Tibial nerve (tissue), 4 donors: ENCODE measurements around the gene ARL2.

Experiments used
- EP300 ChIP-seq, 2 donors: sonication (generic); formaldehyde crosslinking; IDR thresholded peaks; one replicate each; pipeline ENCODE4 v1.6.1; 2017; ENCODE audit warnings: antibody characterized with exemption in 2 of 2, mild to moderate bottlenecking in 1 of 2
- TF ChIP-seq, protein P1 (sequence below), 5 experiments: fragments of 200-600 bp in 3 of 5; fragments of 450-650 bp in 2 of 5; sonication (generic) in 3 of 5; IDR thresholded peaks; one replicate each; pipeline ENCODE4 v1.5.1; 2016 to 2019; ENCODE audit warnings: antibody characterized with exemption in 5 of 5, mild to moderate bottlenecking in 3 of 5, moderate library complexity in 2 of 5

DNA sequence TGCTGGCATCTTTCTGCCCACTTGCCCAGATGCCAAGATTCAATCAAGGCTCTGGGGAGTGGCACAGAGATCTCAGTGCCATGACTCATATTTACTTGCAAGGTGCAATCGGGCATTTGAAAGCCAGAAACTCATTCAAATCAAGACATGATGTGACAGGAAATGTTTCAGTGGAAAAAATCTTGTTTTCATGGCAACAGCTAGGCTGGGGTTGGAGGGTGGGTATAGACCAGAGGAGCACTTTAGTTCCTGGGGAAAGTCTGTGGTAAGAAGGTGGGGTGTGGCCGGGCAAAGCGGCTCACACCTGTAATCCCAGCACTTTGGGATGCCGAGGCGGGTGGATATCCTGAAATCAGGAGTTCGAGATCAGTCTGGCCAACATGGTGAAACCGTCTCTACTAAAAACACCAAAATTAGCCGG is 43.2 kb upstream of the ARL2 start:
- TF ChIP-seq, protein P1, sequence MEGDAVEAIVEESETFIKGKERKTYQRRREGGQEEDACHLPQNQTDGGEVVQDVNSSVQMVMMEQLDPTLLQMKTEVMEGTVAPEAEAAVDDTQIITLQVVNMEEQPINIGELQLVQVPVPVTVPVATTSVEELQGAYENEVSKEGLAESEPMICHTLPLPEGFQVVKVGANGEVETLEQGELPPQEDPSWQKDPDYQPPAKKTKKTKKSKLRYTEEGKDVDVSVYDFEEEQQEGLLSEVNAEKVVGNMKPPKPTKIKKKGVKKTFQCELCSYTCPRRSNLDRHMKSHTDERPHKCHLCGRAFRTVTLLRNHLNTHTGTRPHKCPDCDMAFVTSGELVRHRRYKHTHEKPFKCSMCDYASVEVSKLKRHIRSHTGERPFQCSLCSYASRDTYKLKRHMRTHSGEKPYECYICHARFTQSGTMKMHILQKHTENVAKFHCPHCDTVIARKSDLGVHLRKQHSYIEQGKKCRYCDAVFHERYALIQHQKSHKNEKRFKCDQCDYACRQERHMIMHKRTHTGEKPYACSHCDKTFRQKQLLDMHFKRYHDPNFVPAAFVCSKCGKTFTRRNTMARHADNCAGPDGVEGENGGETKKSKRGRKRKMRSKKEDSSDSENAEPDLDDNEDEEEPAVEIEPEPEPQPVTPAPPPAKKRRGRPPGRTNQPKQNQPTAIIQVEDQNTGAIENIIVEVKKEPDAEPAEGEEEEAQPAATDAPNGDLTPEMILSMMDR (IDR thresholded peaks at IDR 0.05), result no peak
- no peak for TF ChIP-seq EP300 (IDR thresholded peaks at IDR 0.05)
